MM.1S (cell line): ENCODE data around the gene WDR88.
"Not testable (repeated sequence)": the region's sequence is repeated elsewhere in the genome, so short reads cannot be mapped to it uniquely, and the experiment has no call there.

Source experiments
- DNase-seq: peaks from one replicate; pipeline ENCODE4 v3.0.0-alpha.2; 2015
- H2AFZ ChIP-seq: fragments of 300-600 bp; sonication (generic); 2 replicates; pipeline ENCODE4 v1.6.0; 2016; ENCODE audit warnings: antibody characterized with exemption, low read length
- H3F3A ChIP-seq: fragments of 300-600 bp; sonication (generic); 2 replicates; pipeline ENCODE4 v1.6.1; 2016; ENCODE audit warnings: mild to moderate bottlenecking, antibody characterized with exemption, low read length, moderate library complexity, mixed read lengths; ENCODE audit not compliant: insufficient read depth
- H3K27ac ChIP-seq: fragments of 300-600 bp; sonication (generic); 2 replicates; pipeline ENCODE4 v1.5.1; 2016; ENCODE audit warnings: mild to moderate bottlenecking, low read length
- H3K27me3 ChIP-seq: fragments of 300-600 bp; sonication (generic); replicated peaks from 2 replicates; pipeline ENCODE4 v1.6.0; 2016; ENCODE audit warnings: low read length; ENCODE audit not compliant: insufficient read depth
- H3K36me3 ChIP-seq: fragments of 300-600 bp; sonication (generic); replicated peaks from 2 replicates; pipeline ENCODE4 v1.6.1; 2016; ENCODE audit warnings: mild to moderate bottlenecking, low read length, mixed read lengths; ENCODE audit not compliant: insufficient read depth
- H3K4me1 ChIP-seq: fragments of 300-600 bp; sonication (generic); 2 replicates; pipeline ENCODE4 v1.6.1; 2016; ENCODE audit warnings: low read length, mixed read lengths
- H3K4me2 ChIP-seq: fragments of 300-600 bp; sonication (generic); 2 replicates; pipeline ENCODE4 v1.6.0; 2016; ENCODE audit warnings: low read depth, low read length
- H3K4me3 ChIP-seq: fragments of 300-600 bp; sonication (generic); 2 replicates; pipeline ENCODE4 v1.5.1; 2016; ENCODE audit warnings: low read length, mixed read lengths
- H3K79me2 ChIP-seq: fragments of 300-600 bp; sonication (generic); 2 replicates; pipeline ENCODE4 v1.6.1; 2016; ENCODE audit warnings: mixed run types, low read length, mixed read lengths
- H3K9ac ChIP-seq: fragments of 300-600 bp; sonication (generic); 2 replicates; pipeline ENCODE4 v1.6.1; 2016; ENCODE audit warnings: low read length, mixed read lengths
- H3K9me2 ChIP-seq: fragments of 300-600 bp; sonication (generic); replicated peaks from 2 replicates; pipeline ENCODE4 v1.6.1; 2016; ENCODE audit warnings: mild to moderate bottlenecking, low read length, mixed read lengths; ENCODE audit not compliant: insufficient read depth
- H3K9me3 ChIP-seq: fragments of 300-600 bp; sonication (generic); replicated peaks from 2 replicates; pipeline ENCODE4 v1.6.1; 2016; ENCODE audit warnings: mild to moderate bottlenecking, low read length, mixed read lengths; ENCODE audit not compliant: insufficient read depth
- H4K20me1 ChIP-seq: fragments of 300-600 bp; sonication (generic); 2 replicates; pipeline ENCODE4 v1.6.1; 2016; ENCODE audit warnings: mild to moderate bottlenecking, low read length, moderate library complexity, mixed read lengths; ENCODE audit not compliant: insufficient read depth
- EZH2 ChIP-seq: fragments of 300-600 bp; sonication (generic); optimal IDR thresholded peaks from 2 replicates; pipeline ENCODE3; 2017; ENCODE audit warnings: low read depth, mild to moderate bottlenecking, antibody characterized with exemption, low read length, mixed read lengths
- EZH2phosphoT487 ChIP-seq: fragments of 300-600 bp; sonication (generic); IDR thresholded peaks from 2 replicates; pipeline ENCODE4 v1.6.1; 2018; ENCODE audit warnings: antibody characterized with exemption, low read length
- TF ChIP-seq, protein P1 (sequence below): fragments of 300-600 bp; sonication (generic); IDR thresholded peaks from 2 replicates; pipeline ENCODE4 v1.5.1; 2016; ENCODE audit warnings: antibody characterized with exemption, low read length, mixed read lengths

The WDR88 gene

DNA sequence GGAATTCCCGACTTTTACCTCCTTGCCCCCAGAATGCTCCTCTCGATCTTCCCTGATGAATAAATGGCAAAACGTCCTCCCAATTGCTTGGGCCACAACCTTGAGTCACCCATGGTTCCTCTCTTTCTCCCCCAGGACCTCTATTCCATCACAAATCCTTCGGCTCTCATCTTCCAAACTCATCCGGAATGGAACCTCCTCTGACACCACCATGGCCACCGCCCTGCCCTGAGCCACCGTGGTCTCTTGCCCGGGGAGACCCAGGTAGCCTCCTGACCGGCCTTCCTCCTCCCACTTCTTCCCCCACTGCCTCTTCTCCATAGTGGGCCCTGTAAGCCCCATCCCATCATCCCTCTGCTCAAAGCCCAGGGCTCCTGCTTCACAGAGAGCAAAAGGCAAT lies 88.8 kb downstream of the WDR88 start:
- Histone ChIP-seq H3K9me2 (no peaks in the 10 kb centered on the region), H3K4me3 (no peak overlapping the region), H3K9ac (no peak overlapping the region), H3K79me2 (no peaks in the 10 kb centered on the region), H3K27ac (no peak overlapping the region), H3K4me1 (no peaks in the 10 kb centered on the region), H4K20me1 (no peaks in the 10 kb centered on the region), H2AFZ (no peak overlapping the region), H3K27me3 (peaks cover 78% of the 10 kb centered on the region), H3F3A (no peaks in the 10 kb centered on the region), H3K4me2 (no peak overlapping the region), H3K36me3 (no peaks in the 10 kb centered on the region), H3K9me3 (no peaks in the 10 kb centered on the region)
- TF ChIP-seq EZH2 = no peak
- no peak for TF ChIP-seq EZH2phosphoT487
- TF ChIP-seq, protein P1, sequence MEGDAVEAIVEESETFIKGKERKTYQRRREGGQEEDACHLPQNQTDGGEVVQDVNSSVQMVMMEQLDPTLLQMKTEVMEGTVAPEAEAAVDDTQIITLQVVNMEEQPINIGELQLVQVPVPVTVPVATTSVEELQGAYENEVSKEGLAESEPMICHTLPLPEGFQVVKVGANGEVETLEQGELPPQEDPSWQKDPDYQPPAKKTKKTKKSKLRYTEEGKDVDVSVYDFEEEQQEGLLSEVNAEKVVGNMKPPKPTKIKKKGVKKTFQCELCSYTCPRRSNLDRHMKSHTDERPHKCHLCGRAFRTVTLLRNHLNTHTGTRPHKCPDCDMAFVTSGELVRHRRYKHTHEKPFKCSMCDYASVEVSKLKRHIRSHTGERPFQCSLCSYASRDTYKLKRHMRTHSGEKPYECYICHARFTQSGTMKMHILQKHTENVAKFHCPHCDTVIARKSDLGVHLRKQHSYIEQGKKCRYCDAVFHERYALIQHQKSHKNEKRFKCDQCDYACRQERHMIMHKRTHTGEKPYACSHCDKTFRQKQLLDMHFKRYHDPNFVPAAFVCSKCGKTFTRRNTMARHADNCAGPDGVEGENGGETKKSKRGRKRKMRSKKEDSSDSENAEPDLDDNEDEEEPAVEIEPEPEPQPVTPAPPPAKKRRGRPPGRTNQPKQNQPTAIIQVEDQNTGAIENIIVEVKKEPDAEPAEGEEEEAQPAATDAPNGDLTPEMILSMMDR = no peak
- no peak for DNase-seq

- H3K4me2 ChIP-seq = no peak overlapping the region
- no peaks in the 10 kb centered on the region for H3K4me1 ChIP-seq
- TF ChIP-seq EZH2 = no peak
- no peak for TF ChIP-seq EZH2phosphoT487
- TF ChIP-seq, protein P1 = no peak
These were observed 89.7 kb downstream of the WDR88 start for GRCh38 chr19:33221638-33222037.

DNA sequence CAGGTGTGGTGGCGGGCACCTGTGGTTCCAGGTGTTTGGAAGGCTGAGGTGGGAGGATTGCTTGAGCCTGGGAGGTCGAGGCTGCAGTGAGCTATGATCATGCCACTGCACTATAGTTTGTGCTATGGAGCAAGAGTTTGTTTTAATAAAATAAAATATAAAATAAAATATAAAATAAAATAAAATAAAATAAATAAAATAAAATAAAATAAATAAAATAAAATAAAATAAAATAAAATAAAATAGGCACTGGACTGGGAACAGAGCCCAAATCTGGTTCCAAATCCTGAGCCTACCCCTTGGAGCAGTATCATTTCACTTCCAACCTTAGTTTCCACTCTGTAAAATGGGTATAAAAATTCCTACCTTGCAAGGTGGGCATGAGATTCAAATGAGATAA lies 90.3 kb downstream of the WDR88 start:
- not testable (repeated sequence) for H3F3A ChIP-seq, H3K4me3 ChIP-seq, DNase-seq, H3K9me3 ChIP-seq, H4K20me1 ChIP-seq, H3K4me1 ChIP-seq, H3K4me2 ChIP-seq, H3K36me3 ChIP-seq, H3K9ac ChIP-seq, H3K27ac ChIP-seq, H2AFZ ChIP-seq, H3K79me2 ChIP-seq, H3K9me2 ChIP-seq
- peaks cover 66% of the 10 kb centered on the region for H3K27me3 ChIP-seq

More at GRCh38 chr19:33221638-33222037, 89.7 kb downstream of the WDR88 start:
- no peaks in the 10 kb centered on the region for H3K36me3 ChIP-seq
- H4K20me1 ChIP-seq = no peaks in the 10 kb centered on the region
- H2AFZ ChIP-seq = no peak overlapping the region
- no peak for DNase-seq
- no peaks in the 10 kb centered on the region for H3K79me2 ChIP-seq
- H3K9ac ChIP-seq = no peak overlapping the region
- no peaks in the 10 kb centered on the region for H3F3A ChIP-seq
- no peak overlapping the region for H3K4me3 ChIP-seq
- no peaks in the 10 kb centered on the region for H3K9me2 ChIP-seq
- no peak overlapping the region for H3K27ac ChIP-seq
- H3K27me3 ChIP-seq = peaks cover 69% of the 10 kb centered on the region
- H3K9me3 ChIP-seq = no peaks in the 10 kb centered on the region

DNA sequence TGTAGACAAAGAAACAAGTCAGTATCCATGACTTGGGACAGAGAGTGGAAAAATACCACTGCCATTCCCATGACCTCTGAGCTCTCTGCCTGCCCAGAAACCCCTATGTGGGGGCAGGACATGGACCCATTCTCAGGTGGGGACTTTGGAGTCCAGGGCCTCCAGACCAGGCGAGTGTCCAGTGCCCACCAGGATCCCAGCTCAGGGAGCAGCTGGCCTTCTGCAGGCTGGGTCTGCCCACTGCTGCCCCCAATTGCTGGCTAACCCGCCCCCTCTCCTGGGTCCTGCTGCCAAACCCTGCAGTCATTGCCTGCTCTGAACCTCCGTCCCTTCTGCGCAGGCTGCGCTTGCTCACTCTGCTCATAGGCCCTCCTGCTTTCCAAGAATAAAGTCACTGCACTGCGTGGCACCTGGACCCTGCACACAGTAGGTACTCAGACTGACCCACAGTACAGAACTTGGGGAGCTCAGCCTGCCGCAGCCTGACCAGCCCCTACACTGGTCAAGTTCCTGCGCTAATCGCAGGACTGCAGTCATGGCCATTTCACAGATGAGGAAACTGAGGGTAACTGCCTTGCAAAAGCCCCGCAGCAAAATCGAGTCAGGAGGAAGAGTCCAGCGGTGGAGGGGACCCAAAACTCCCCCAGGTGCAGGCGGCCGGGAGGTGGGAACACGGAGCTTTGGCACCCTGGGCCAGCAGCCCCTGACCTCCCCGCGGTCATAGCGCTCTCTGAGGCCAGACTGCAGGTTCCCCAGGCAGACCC lies 93.0 kb downstream of the WDR88 start:
- Histone ChIP-seq H3K4me3 (no peak overlapping the region), H3K9me2 (no peaks in the 10 kb centered on the region), H3K9me3 (no peaks in the 10 kb centered on the region), H3K27me3 (peaks cover 68% of the 10 kb centered on the region), H3K27ac (no peak overlapping the region), H3F3A (no peaks in the 10 kb centered on the region), H4K20me1 (no peaks in the 10 kb centered on the region), H3K36me3 (no peaks in the 10 kb centered on the region), H3K4me2 (no peak overlapping the region), H3K9ac (no peak overlapping the region), H2AFZ (no peak overlapping the region), H3K79me2 (no peaks in the 10 kb centered on the region), H3K4me1 (no peaks in the 10 kb centered on the region)
- no peak for TF ChIP-seq EZH2
- no peak for TF ChIP-seq EZH2phosphoT487
- TF ChIP-seq, protein P1 = no peak
- no peak for DNase-seq
